Prostate gland (tissue), 2 donors: ENCODE data around the gene B3GAT1. TPM values are rescaled to one million over a fixed set of nuclear protein-coding genes. Genes with fewer than 3 reads are reported as not detected.

Experiments used
- DNase-seq: peaks from one replicate; pipeline ENCODE4 v3.0.0-alpha.2; 2019; ENCODE audit warnings: low spot score
- H3K27ac ChIP-seq, 2 donors: fragments of 200-600 bp; sonication (generic); 2 replicates each; pipeline ENCODE4 v1.5.1; 2017 to 2019
- H3K27me3 ChIP-seq: fragments of 200-600 bp; sonication (generic); replicated peaks from 2 replicates; pipeline ENCODE4 v1.5.1; 2019; ENCODE audit not compliant: insufficient read depth
- H3K36me3 ChIP-seq, 2 donors: fragments of 200-600 bp; sonication (generic); 1 replicate in 1 of 2; 2 replicates in 1 of 2; pipeline versions ENCODE4 v1.5.1 to v1.8.1; 2017 to 2019
- H3K4me1 ChIP-seq: fragments of 200-600 bp; sonication (generic); replicated peaks from 2 replicates; pipeline ENCODE4 v1.5.1; 2019
- H3K4me3 ChIP-seq, 2 donors: fragments of 200-600 bp; sonication (generic); 2 replicates each; pipeline ENCODE4 v1.5.1; 2017 to 2019
- H3K9me3 ChIP-seq: fragments of 200-600 bp; sonication (generic); 2 replicates; pipeline ENCODE4 v1.5.1; 2017
- POLR2A ChIP-seq: fragments of 450-650 bp; IDR thresholded peaks from one replicate; pipeline ENCODE4 v1.6.1; 2016; ENCODE audit warnings: antibody characterized with exemption, mild to moderate bottlenecking
- POLR2AphosphoS5 ChIP-seq: sonication (generic); formaldehyde crosslinking; IDR thresholded peaks from one replicate; pipeline ENCODE4 v1.6.1; 2017; ENCODE audit warnings: antibody characterized with exemption
- WGBS: methylation state at CpG from one replicate; pipeline ENCODE4 v1.1.5; 2018; 5-methylcytosine and 5-hydroxymethylcytosine counted together
- intact Hi-C: fragments of 100-400 bp; cut with DNase I; formaldehyde crosslinking; loops from one replicate; pipeline ENCODE4 v1.14.2; 2022
- total RNA-seq, 2 donors: library from RNA; depleted of rRNA; stranded (reverse); fragments of >200 nt; gene quantifications; one replicate each; pipeline ENCODE4 v1.1.0, GENCODE V29; 2016
- TF ChIP-seq, protein P1 (sequence below), 4 experiments: fragments of 200-600 bp in 2 of 4; fragments of 450-650 bp in 2 of 4; sonication (generic) in 2 of 4; IDR thresholded peaks; 1 replicate in 3 of 4; 2 replicates in 1 of 4; pipeline ENCODE4 v1.5.1; 2016 to 2019; ENCODE audit warnings: antibody characterized with exemption in 4 of 4, mild to moderate bottlenecking in 2 of 4, moderate library complexity in 2 of 4

The B3GAT1 gene
- total RNA-seq, 2 donors from 2014 or later, result 3.9 to 4.9 TPM

DNA sequence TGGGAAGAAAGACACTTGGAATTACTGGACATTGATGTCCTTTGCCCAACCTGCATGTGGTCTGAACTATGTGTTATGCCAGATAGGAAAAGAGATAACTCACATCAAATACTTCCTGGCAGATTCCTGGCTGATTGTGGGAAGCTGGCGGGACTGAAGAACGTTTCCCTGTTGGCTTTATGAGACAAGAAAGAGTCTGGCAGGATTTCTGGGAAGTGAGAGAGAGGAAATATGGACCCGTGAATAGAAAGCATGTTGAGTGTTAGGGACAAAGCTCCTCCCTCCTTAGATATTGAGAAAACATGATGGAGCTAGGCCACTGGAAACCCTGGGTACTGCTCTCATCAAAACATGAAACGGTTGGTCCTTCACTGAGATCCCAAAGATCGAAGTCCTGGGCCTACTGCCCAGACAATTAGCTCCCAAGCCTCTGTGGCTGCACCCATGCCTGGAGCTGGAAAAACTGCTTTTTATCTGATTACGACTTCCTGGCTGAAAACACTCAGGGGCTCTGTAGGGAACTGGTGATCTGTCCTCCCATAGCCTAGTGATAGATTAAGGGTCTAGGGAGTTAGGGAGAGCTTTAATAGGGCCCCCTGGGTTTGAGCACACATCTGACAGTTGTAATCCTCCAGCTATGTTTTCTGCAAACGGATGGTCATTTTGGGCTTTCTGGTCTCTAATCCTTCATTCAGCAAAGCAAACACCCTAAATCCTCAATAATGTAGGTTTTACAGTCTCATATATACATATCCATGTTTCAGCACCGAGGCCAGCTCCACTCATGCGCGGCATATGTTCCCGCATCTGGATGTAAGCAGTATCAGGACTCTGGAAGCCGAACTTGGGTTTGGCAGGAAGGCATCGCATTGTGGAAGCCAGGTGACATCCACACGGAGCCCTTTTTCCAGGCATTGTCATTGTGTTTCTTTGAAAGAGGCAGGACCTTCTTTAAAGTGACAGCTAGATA is 6.1 kb upstream of the B3GAT1 start:
- Histone ChIP-seq H3K4me3 (no peak overlapping the region), H3K9me3 (no peaks in the 10 kb centered on the region), H3K36me3 (no peaks in the 10 kb centered on the region), H3K4me1 (no peaks in the 10 kb centered on the region), H3K27me3 (peaks cover 1% of the 10 kb centered on the region), H3K27ac (no peak overlapping the region)
- no peak for DNase-seq
- intact Hi-C loops, result loop anchor here (10.0 kb wide), 1 partner anchor 387 kb away; no protein-coding TSS in a partner anchor
- 31% methylated on average over 14 of the region's 14 CpGs for WGBS
- TF ChIP-seq POLR2AphosphoS5 (no peak), POLR2A (no peak)
- TF ChIP-seq, protein P1, sequence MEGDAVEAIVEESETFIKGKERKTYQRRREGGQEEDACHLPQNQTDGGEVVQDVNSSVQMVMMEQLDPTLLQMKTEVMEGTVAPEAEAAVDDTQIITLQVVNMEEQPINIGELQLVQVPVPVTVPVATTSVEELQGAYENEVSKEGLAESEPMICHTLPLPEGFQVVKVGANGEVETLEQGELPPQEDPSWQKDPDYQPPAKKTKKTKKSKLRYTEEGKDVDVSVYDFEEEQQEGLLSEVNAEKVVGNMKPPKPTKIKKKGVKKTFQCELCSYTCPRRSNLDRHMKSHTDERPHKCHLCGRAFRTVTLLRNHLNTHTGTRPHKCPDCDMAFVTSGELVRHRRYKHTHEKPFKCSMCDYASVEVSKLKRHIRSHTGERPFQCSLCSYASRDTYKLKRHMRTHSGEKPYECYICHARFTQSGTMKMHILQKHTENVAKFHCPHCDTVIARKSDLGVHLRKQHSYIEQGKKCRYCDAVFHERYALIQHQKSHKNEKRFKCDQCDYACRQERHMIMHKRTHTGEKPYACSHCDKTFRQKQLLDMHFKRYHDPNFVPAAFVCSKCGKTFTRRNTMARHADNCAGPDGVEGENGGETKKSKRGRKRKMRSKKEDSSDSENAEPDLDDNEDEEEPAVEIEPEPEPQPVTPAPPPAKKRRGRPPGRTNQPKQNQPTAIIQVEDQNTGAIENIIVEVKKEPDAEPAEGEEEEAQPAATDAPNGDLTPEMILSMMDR (IDR thresholded peaks at IDR 0.05), result no peak

DNA sequence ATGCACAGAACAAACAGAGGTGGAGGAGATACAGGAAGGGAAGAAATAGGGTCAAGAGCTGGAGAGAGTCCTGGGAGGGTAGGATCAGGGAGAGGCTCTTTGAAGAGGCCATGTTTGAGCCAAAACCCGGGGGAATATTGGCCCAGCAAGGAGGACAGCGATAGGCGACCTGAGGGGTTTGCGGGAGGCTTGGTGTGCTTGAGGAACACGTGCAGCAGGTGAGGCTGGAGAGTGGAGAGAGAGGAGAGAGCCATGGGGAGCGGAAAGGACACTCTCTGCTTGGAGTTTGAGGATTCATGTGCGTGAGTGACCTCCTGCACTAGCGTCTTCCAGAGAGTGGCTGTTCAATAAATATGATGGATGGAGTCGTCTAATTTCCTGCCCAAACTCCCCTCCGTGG is 4.7 kb upstream of the B3GAT1 start:
- H3K27me3 ChIP-seq, result peaks cover 4% of the 10 kb centered on the region
- TF ChIP-seq, protein P1 (IDR thresholded peaks at IDR 0.05), result no peak
- TF ChIP-seq POLR2A, result no peak
- no peak for TF ChIP-seq POLR2AphosphoS5
- H3K27ac ChIP-seq, result no peak overlapping the region
- 74% methylated on average over 10 of the region's 10 CpGs for WGBS
- intact Hi-C loops, result loop anchor here (10.0 kb wide), 1 partner anchor 388 kb away; no protein-coding TSS in a partner anchor
- no peaks in the 10 kb centered on the region for H3K4me1 ChIP-seq
- H3K36me3 ChIP-seq, result no peaks in the 10 kb centered on the region
- DNase-seq, result no peak
- no peaks in the 10 kb centered on the region for H3K9me3 ChIP-seq
- no peak overlapping the region for H3K4me3 ChIP-seq

DNA sequence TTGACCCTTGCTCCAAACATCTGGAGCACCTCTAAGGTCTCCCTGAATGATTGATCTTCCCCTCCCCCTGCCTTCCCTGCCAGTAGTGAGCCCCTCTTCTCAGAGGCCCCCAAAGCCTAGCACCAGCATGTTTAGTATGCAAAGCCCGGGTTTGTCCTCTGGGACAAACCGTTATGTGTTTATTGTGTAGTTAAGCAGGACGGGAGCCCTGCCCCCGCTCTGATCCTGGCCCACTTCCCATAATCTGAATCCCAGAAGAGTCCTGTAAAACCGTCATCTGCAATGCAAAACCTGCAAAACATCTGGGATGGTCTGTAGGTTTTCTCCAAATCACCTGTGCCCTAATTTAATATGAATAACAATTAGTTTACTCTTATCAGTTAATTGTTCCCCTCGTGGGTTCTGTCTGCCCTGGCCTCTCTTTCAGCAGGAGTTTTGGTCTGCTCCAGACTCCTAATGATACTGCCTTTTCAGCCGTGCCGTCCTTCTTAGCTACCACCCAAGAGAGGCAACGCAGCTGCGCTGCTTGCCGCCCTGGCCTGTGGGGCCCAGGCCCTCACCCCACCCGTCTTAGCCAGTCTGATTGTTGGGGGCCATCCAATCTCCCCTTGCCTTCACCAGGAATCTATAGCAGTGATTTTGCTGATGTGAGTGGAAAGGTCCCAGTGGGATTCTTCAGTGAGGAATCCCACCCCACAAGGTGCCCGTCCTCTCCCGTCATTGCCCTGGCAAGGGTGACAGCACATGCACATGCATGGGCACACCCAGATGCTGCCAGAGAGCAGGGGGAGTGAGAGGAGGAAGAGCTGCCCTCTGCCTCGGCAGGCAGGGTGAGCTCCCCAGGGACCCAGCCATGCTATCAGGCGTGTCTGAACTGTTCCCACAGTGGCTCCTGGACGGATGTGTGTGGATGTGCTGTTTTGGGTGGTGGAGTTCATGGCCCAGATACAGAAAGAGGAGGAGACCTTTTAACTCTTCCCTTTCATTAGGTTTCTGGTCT is 3.0 kb upstream of the B3GAT1 start:
- WGBS, result 28% methylated on average over 17 of the region's 17 CpGs
- Histone ChIP-seq H3K27ac (no peak overlapping the region), H3K36me3 (no peaks in the 10 kb centered on the region), H3K4me1 (no peaks in the 10 kb centered on the region), H3K27me3 (peaks cover 9% of the 10 kb centered on the region), H3K9me3 (no peaks in the 10 kb centered on the region), H3K4me3 (no peak overlapping the region)
- intact Hi-C loops, result loop anchor here (10.0 kb wide), 1 partner anchor 390 kb away; no protein-coding TSS in a partner anchor
- TF ChIP-seq, protein P1 (IDR thresholded peaks at IDR 0.05), result no peak
- no peak for DNase-seq

DNA sequence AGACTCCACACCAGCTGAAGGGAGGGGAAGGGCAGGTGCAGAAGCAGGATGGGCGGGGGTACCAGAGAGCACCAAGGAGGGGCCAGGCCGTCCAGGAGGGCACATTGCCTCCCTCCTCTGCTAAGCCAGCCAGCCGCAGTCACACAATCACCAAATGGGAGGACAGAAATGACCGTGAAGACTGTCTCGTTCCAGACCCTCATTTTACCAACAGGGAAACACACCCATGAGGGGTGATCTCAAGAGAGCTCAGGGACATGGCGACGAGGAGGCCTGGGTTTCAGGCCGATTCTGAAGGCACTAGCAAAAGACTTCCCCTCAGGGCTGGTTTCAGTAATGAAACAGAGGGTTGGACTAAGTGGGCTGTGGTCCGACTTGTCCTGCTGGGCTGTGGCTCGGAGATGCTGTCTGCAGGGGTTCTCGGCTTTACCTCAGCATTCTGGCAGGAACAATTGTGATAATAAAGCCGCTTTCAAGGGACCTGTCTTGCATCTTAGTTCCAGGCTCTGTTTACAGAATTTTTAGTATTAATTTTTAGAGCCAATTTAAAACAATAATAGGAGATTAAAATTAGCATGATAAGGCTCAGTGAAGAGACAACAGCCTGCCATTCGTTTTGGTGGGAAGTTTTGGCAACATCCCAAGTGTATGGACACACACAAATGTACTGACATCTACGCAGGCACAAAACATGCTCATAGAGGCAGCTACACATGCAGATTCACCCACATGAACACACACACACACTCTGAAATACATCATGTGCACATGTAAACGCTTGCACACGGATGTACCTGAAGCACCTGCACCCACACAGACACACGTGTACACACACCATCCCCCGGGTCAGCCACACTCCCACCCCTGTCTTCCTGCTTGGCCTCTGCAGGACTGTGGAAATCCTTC is 2.0 kb upstream of the B3GAT1 start:
- Histone ChIP-seq H3K36me3 (no peaks in the 10 kb centered on the region), H3K4me3 (no peak overlapping the region), H3K27ac (no peak overlapping the region), H3K4me1 (no peaks in the 10 kb centered on the region), H3K9me3 (no peaks in the 10 kb centered on the region), H3K27me3 (peaks cover 9% of the 10 kb centered on the region)
- intact Hi-C loops, result loop anchor here (10.0 kb wide), 1 partner anchor 391 kb away; no protein-coding TSS in a partner anchor
- no peak for TF ChIP-seq POLR2A
- DNase-seq, result no peak
- WGBS, result 29% methylated on average over 18 of the region's 18 CpGs
